Measurements from ENCODE around the gene MTHFS. TPM values are rescaled to one million over a fixed set of nuclear protein-coding genes. Genes with fewer than 3 reads are reported as not detected.
"Not testable (repeated sequence)": the region's sequence is repeated elsewhere in the genome, so short reads cannot be mapped to it uniquely, and the experiment has no call there.

Gene MTHFS
- total RNA-seq, 1 experiment from 2014 or later, result 19.0 TPM

DNA sequence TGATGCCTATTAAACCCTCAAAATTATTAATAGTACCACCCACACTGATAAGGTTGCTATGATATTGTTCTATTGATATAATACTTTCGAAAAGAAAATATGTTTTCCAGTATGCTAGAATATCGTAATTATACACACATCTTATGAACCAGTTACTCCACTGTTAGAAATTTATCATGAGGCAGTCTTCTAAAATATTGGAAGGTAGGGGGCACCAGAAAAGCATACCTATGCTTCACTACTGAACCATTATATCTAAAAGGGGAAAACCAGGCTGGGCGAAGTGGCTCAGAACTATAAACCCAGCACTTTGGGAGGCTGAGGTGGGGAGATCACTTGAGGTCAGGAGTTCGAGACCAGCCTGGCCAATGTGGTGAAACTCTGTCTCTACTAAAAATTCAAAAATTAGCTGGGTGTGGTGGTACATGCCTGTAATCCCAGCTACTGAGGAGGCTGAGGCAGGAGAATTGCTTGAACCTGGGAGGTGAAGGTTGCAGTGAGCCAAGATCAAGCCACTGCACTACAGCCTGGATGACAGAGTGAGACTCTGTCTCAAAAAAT, 4.1 kb upstream of the MTHFS start:
- H3K36me3 ChIP-seq; H3K27ac ChIP-seq; H3K9me3 ChIP-seq (replicated peaks); H3K27me3 ChIP-seq; DNase-seq; H3K4me3 ChIP-seq; H3K4me1 ChIP-seq: not testable (repeated sequence)

- Histone ChIP-seq H3K27me3 (no peaks in the 10 kb centered on the region), H3K4me3 (no peak overlapping the region), H3K27ac (no peak overlapping the region), H3K4me1 (peaks cover 4% of the 10 kb centered on the region; the same call in 1 of the 2 replicates), H3K9me3 (replicated peaks) (no peaks in the 10 kb centered on the region; the same call in 1 of the 2 replicates), H3K36me3 (no peaks in the 10 kb centered on the region)
- DNase-seq, result no peak
Observed at GRCh38 chr15:79900087-79900486, 3.3 kb upstream of the MTHFS start.

DNA sequence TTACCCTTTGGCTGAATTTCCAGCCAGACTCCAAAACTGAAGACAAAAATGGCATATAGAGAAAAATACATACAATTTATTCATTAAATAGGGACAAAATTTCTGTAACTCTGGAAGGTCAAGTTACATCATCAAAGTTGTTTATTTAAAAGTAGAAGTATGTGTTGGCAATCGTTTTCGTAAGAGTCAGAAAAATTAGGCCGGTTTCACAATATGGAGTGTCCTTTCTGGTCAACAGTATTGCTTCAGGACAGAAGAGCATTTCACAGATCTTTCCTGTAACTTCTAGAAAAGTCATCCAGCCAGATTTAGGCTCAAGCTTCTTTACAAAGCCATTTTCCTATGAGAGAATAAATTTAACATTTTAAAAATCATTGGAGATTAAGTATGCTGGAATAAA, 2.0 kb upstream of the MTHFS start:
- DNase-seq; H3K4me3 ChIP-seq; H3K27me3 ChIP-seq; H3K4me1 ChIP-seq; H3K9me3 ChIP-seq (replicated peaks); H3K36me3 ChIP-seq; H3K27ac ChIP-seq: not testable (repeated sequence)

DNA sequence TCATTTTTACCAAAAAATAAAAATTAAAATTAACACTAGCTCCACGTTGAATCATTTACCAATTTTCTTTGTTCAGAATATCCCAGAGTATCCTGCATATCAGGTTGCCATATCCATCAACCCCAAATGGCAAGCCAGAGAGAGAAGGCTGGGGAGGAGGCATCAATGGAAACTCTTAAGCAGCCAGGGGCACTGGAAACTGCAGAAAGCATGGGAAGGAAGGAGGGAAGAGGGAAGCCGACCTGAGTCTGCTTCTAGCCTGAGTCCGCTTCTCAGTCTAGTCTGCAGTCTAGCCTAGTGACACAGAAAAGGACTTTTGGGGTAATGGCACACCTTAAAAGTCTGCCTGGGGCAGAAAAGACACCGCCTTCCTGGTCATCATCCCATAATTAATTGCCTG, 1.6 kb upstream of the MTHFS start:
- H3K27ac ChIP-seq, result no peak overlapping the region
- no peaks in the 10 kb centered on the region; the same call in 1 of the 2 replicates for H3K9me3 ChIP-seq (replicated peaks)
- H3K27me3 ChIP-seq, result no peaks in the 10 kb centered on the region
- H3K4me3 ChIP-seq, result no peak overlapping the region
- H3K36me3 ChIP-seq, result no peaks in the 10 kb centered on the region
- peaks cover 4% of the 10 kb centered on the region; the same call in 1 of the 2 replicates for H3K4me1 ChIP-seq
- DNase-seq, result no peak

DNA sequence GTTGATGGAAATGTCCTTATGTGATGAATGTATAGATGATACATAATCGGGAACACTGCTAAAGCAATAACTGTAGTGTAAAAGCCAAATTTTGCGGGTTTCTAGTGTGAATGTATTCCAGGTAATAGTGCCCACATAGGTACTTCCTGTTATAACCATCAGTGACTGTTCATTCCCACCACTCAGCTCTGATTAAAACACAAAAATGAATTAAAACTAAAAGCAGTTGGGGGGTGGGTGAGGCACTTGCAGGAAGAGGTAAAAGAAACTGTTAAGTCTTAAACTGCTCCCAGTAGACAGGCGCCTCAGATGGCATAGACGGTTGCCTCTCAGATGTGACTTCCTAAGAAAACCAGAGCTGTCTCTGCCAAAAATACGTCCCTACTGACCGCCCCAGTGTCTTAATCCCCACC, 893 bp upstream of the MTHFS start:
- H3K4me3 ChIP-seq, result peak overlapping the region; percentile 77
- no peak overlapping the region for H3K27ac ChIP-seq
- no peaks in the 10 kb centered on the region; the same call in 1 of the 2 replicates for H3K9me3 ChIP-seq (replicated peaks)
- H3K36me3 ChIP-seq, result no peaks in the 10 kb centered on the region
- no peak for DNase-seq
- H3K27me3 ChIP-seq, result no peaks in the 10 kb centered on the region
- peaks cover 4% of the 10 kb centered on the region; the same call in 1 of the 2 replicates for H3K4me1 ChIP-seq

DNA sequence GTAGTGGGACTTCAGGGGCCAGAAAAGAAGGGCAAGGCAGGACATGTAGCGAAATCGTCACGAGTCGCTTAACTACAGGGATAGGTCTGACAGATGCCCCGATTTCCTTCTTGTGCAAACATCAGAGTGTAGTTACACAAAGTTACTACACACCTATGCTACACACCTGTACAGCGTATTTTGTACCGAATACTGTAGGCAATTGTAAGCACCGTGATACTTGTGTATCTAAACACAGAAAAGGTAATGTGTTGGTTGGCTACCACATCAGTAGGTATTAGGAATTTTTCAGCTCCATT, 515 bp upstream of the MTHFS start:
- H3K9me3 ChIP-seq (replicated peaks), result no peaks in the 10 kb centered on the region; the same call in 1 of the 2 replicates
- peak overlapping the region; percentile 77 for H3K4me3 ChIP-seq
- no peaks in the 10 kb centered on the region for H3K36me3 ChIP-seq
- peaks cover 4% of the 10 kb centered on the region; the same call in 1 of the 2 replicates for H3K4me1 ChIP-seq
- peak overlapping the region; percentile 87 for H3K27ac ChIP-seq
- no peaks in the 10 kb centered on the region for H3K27me3 ChIP-seq
- DNase-seq, result no peak

DNA sequence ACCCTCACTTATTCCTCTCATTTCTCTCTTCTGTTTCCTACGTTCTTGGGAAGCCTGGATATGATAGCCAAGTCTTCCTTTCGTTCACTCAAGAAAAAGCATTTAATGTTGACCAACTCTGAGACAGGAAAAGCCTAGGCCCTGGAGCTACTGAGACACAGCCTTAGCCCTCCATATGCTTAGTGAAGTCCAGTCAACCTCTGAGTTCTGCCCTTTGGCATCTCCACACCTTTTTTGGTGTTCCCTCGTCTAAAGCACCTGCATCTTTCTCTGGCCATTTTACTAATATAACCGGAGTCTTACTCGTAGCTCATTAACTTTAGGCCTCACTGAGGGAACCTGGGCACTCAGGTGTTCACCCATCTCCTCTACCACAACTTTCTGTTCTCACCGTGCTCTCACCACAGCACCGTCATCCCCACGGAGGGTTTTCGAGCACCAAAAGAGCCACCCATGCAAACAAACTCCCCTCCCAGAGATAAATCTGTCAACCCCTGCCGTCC, 632 bp downstream of the MTHFS start:
- Histone ChIP-seq H3K9me3 (replicated peaks) (no peaks in the 10 kb centered on the region; the same call in 1 of the 2 replicates), H3K27ac (peak overlapping the region; percentile 87), H3K4me3 (peak overlapping the region; percentile 77), H3K27me3 (no peaks in the 10 kb centered on the region), H3K4me1 (peaks cover 4% of the 10 kb centered on the region; the same call in 1 of the 2 replicates), H3K36me3 (no peaks in the 10 kb centered on the region)
- no peak for DNase-seq

GRCh38 chr15:79887054-79887930, 9.5 kb downstream of the MTHFS start:
- DNase-seq, result no peak
- Histone ChIP-seq H3K36me3 (peaks cover 13% of the 10 kb centered on the region; the same call in 1 of the 2 replicates), H3K27ac (no peak overlapping the region), H3K4me1 (no peaks in the 10 kb centered on the region), H3K4me3 (no peak overlapping the region), H3K9me3 (replicated peaks) (no peaks in the 10 kb centered on the region), H3K27me3 (no peaks in the 10 kb centered on the region)

DNA sequence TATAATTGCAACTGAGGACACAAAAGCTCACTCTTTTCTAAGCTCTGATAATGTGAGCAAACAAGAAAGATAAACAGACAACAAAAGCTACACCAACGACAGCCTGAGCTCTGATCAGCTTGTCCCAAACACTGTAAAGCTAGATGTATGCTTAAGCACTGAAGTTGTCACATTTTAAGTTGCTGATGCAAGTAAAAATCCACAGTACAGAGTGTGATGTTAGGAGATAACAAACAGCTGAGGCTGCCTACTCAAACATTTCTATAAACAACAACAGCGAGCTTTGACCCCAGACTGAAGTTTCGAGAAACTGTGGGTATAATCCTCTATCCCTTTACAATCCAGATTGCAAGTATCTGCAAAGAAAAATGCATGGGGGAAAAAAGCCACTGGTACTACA, 10.7 kb downstream of the MTHFS start:
- Histone ChIP-seq H3K9me3 (replicated peaks) (no peaks in the 10 kb centered on the region), H3K27ac (no peak overlapping the region), H3K4me1 (no peaks in the 10 kb centered on the region), H3K27me3 (no peaks in the 10 kb centered on the region), H3K4me3 (no peak overlapping the region), H3K36me3 (peaks cover 19% of the 10 kb centered on the region)
- DNase-seq, result no peak

DNA sequence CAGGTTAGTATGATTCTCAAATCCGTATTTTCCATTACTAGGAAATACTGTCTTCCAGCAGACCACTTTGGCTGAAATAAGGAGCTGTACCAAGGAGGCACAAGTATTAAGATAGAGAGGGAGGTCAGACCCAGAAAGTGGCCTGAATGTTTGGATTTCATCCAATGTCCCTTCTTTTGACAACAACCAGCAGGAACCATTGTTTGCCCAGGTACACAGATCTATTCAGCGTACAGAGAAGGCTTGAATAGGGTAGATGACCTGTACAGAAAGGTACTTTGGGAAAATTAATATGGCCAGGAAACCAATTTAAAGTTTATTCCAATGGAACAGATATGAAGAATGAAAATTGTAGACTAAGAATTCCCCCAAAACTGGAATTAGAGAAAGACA, 12.6 kb downstream of the MTHFS start:
- H3K4me3 ChIP-seq, result no peak overlapping the region
- no peaks in the 10 kb centered on the region for H3K4me1 ChIP-seq
- no peaks in the 10 kb centered on the region for H3K27me3 ChIP-seq
- H3K36me3 ChIP-seq, result peaks cover 28% of the 10 kb centered on the region
- no peak overlapping the region for H3K27ac ChIP-seq
- DNase-seq, result no peak
- H3K9me3 ChIP-seq (replicated peaks), result no peaks in the 10 kb centered on the region

DNA sequence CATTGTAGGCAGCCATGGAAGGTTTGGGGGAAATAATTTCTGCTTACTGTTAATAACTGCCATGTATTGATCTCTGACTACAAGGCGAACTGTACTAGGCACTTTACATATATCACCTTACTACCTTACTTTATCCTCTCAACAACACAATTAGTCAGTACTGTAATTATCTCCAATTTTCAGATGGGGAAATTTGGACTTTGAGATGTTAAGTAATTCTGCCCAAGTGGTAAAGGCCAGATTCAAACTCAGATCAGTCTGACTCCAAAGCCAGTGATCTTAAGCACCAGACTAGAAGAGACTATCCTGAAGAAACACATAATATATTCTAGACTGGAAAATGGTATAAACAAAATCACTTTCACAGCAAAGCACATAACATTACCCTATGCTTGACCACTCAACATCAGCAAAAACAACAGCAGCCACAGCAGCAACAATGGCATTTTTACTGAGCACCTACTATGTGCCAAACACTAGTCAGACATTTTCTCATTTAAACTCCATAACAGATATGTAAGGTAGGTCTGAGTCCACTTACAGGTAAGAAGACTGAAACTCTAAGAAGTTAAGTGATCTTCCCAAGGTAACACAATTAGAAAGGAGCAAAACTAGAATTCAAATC, 13.1 kb downstream of the MTHFS start:
- Histone ChIP-seq H3K4me1 (no peaks in the 10 kb centered on the region), H3K9me3 (replicated peaks) (peaks cover 2% of the 10 kb centered on the region; the same call in 1 of the 2 replicates), H3K27me3 (no peaks in the 10 kb centered on the region), H3K27ac (no peak overlapping the region), H3K36me3 (peaks cover 30% of the 10 kb centered on the region), H3K4me3 (no peak overlapping the region)
- no peak for DNase-seq

DNA sequence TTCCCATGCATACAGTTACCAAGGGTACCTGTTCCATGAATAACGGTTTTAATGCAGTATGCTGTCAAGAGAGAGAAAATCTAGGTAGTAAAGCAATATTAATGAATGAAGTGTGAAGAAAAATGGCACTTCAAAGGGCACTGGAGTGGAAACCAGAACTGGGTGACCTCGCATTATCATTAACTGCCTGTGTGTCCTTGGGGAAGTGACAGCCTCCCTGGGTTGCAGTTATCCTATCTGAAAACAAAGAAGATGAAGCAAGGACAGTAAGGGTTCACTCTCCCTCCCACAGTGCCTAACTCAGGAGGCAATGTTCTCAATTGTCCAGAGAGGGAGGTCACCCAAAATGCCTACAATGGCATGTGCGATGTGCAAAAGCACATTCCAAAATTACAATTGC, 15.1 kb downstream of the MTHFS start:
- DNase-seq, result no peak
- peaks cover 13% of the 10 kb centered on the region for H3K9me3 ChIP-seq (replicated peaks)
- no peaks in the 10 kb centered on the region for H3K4me1 ChIP-seq
- H3K4me3 ChIP-seq, result no peak overlapping the region
- H3K36me3 ChIP-seq, result peaks cover 44% of the 10 kb centered on the region
- no peaks in the 10 kb centered on the region for H3K27me3 ChIP-seq
- no peak overlapping the region for H3K27ac ChIP-seq

DNA sequence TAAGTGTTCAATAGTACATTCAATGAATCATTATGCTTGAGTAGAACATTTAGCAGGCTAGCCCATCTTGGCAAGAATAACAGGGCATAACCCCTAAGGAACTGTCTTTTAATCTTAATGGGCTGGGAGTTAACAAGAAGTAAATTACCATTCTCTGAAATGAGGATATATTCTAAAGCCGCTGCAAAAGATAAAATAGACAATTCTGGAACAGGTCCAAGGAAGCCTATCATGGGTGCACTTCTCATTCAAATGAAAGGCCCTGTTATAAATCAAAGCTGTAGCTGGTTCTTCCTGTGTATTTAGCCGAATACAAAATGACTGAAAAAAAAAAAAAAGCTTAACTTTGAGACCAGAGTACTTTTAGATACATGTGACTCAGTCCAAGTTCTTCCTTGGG, 15.6 kb downstream of the MTHFS start:
- Histone ChIP-seq H3K36me3 (peaks cover 43% of the 10 kb centered on the region), H3K27me3 (no peaks in the 10 kb centered on the region), H3K4me3 (no peak overlapping the region), H3K9me3 (replicated peaks) (peaks cover 13% of the 10 kb centered on the region), H3K4me1 (no peaks in the 10 kb centered on the region), H3K27ac (no peak overlapping the region)
- DNase-seq, result no peak

GRCh38 chr15:79878078-79878705, 18.6 kb downstream of the MTHFS start:
- Histone ChIP-seq H3K9me3 (replicated peaks) (peaks cover 21% of the 10 kb centered on the region), H3K27me3 (no peaks in the 10 kb centered on the region), H3K4me1 (no peaks in the 10 kb centered on the region), H3K27ac (no peak overlapping the region), H3K36me3 (peaks cover 48% of the 10 kb centered on the region), H3K4me3 (no peak overlapping the region)
- no peak for DNase-seq

DNA sequence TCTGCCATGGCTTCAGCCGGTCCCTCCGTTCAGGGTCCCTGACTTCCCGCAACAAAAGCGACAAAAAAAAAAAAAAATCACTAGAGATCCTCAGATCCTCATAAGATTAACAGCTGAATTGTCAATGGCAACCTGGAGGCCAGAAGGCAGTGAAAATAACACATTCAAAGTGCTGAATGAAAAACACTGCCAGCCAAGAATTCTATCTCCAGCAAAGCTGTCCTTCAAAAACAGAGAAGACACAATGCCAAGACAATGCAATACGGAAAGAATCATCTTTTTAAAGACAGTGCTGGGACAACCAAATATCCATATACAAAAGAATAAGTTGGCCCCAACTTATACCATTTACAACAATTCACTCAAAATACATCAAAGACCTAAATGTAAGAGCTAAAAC, 21.6 kb downstream of the MTHFS start:
- Histone ChIP-seq H3K27me3 (no peaks in the 10 kb centered on the region), H3K36me3 (peaks cover 45% of the 10 kb centered on the region), H3K27ac (no peak overlapping the region), H3K4me3 (no peak overlapping the region), H3K4me1 (no peaks in the 10 kb centered on the region), H3K9me3 (replicated peaks) (peaks cover 21% of the 10 kb centered on the region)
- no peak for DNase-seq

All from SJCRH30 (cell line).